Measurements from ENCODE around the gene PCDHGB5. TPM values are rescaled to one million over a fixed set of nuclear protein-coding genes. Genes with fewer than 3 reads are reported as not detected.

PCDHGB5 gene
- total and polyA plus RNA-seq, 2 of the 13 experiments (the other 11 are each of a cell fraction or from before 2014, with no cell fraction given): 0.08 to 0.44 TPM

- Histone ChIP-seq H4K20me1 (ENCODE audit: insufficient read depth, low read length) (no peaks in the 10 kb centered on the region), H3K9ac (ENCODE audit: insufficient read depth, low read depth, low read length) (no peak overlapping the region), H3K4me1 (ENCODE audit: insufficient read depth, low read length) (peaks cover 5% of the 10 kb centered on the region; the same call in 1 of the 2 replicates), H2AFZ (ENCODE audit: low read length) (no peak overlapping the region), H3K4me2 (ENCODE audit: low read depth, low read length) (no peak overlapping the region), H3K27me3 (ENCODE audit: control insufficient read depth in 1 of 2, insufficient read depth in 2 of 2, low read length in 2 of 2) (no peaks in the 10 kb centered on the region), H3K27ac (ENCODE audit: extremely low read length, insufficient read depth, low read length) (no peak overlapping the region), H3K79me2 (ENCODE audit: insufficient read depth, low read length) (no peaks in the 10 kb centered on the region), H3K9me3 (ENCODE audit: low read length) (peaks cover 33% of the 10 kb centered on the region), H3K36me3 (replicated peaks in 1 of 2; ENCODE audit: control insufficient read depth in 1 of 2, insufficient read depth in 2 of 2, low read length in 2 of 2) (no peaks in the 10 kb centered on the region), H3K4me3 (replicated peaks in 1 of 3; ENCODE audit: insufficient read depth in 1 of 3, low read depth in 2 of 3, low read length in 3 of 3) (no peak overlapping the region)
- in situ Hi-C loops (cut with HindIII; ENCODE audit: extremely low pct_ligation_motif_present, low pct_unique_long_range_greater_than_20kb) (no loop called here), intact Hi-C loops (cut with micrococcal nuclease; ENCODE audit: unreplicated experiment) (no loop called here)
- ChIA-PET POLR2A (no interaction called here), CTCF (ENCODE audit: low intra/inter-chr PET ratio, low total read pairs) (no interaction called here)
- ATAC-seq (no peak), FAIRE-seq (no peak), DNase-seq (ENCODE audit: low spot score) (no peak)
- TF ChIP-seq NFRKB (IDR thresholded peaks at IDR 0.05) (no peak), ZNF75D (CRISPR knock-in tag; IDR thresholded peaks at IDR 0.05; ENCODE audit: borderline replicate concordance) (no peak), PTBP1 (IDR thresholded peaks at IDR 0.05; ENCODE audit: low read depth, low read length, poor library complexity, severe bottlenecking) (no peak), ZNF138 (CRISPR knock-in tag; IDR thresholded peaks at IDR 0.05; ENCODE audit: low read depth) (no peak), MAFG (CRISPR knock-in tag; IDR thresholded peaks at IDR 0.05) (no peak), ZNF549 (CRISPR knock-in tag; IDR thresholded peaks at IDR 0.05) (no peak), TP53 (CRISPR knock-in tag; conservative IDR thresholded peaks at IDR 0.05) (no peak), KAT2B (IDR thresholded peaks at IDR 0.05; ENCODE audit: borderline replicate concordance, low read depth, low read length) (no peak), HHEX (CRISPR knock-in tag; IDR thresholded peaks at IDR 0.05) (no peak), ZSCAN12 (CRISPR knock-in tag; IDR thresholded peaks at IDR 0.05) (no peak), CAMTA2 (CRISPR knock-in tag; IDR thresholded peaks at IDR 0.05; ENCODE audit: borderline replicate concordance) (no peak), SAFB2 (CRISPR knock-in tag; IDR thresholded peaks at IDR 0.05; ENCODE audit: borderline replicate concordance, low read depth) (no peak), NONO (IDR thresholded peaks at IDR 0.05) (no peak), NONO (CRISPR knock-in tag; conservative IDR thresholded peaks at IDR 0.05) (no peak)
- BruUV-seq (replicated peaks): no TSS peak
- WGBS (ENCODE audit: low lambda C conversion rate): 92% methylated on average over 53 of the region's 77 CpGs
These were observed 8.3 kb upstream of the PCDHGB5 start for GRCh38 chr5:141389153-141390042.
